Common myeloid progenitor, CD34-positive (primary cell): ENCODE results near the gene BPIFB3.
"Not testable (repeated sequence)": the region's sequence is repeated elsewhere in the genome, so short reads cannot be mapped to it uniquely, and the experiment has no call there.

ENCODE experiments used
- CTCF ChIA-PET: fragments of 350-600 bp; sonication (Branson Sonifier 250); formaldehyde crosslinking; loops from one replicate; lab custom pipeline; 2021; ENCODE audit warnings: antibody characterized with exemption; lab: Charles Lee
- POLR2A ChIA-PET: fragments of 350-600 bp; sonication (Branson Sonifier 250); formaldehyde crosslinking; loops from one replicate; lab custom pipeline; 2021; ENCODE audit warnings: antibody characterized with exemption; lab: Charles Lee
- DNase-seq, 3 donors: peaks; one replicate each; pipeline versions ENCODE4 v3.0.0 to v3.0.0-alpha.2; 2013
- H3K27ac ChIP-seq, 2 experiments: 1 replicate in 1 of 2; 2 replicates in 1 of 2; pipeline ENCODE4 v1.7.0; 2013; ENCODE audit warnings: inconsistent platforms in 2 of 2, low read length in 2 of 2, mild to moderate bottlenecking in 2 of 2, low read depth in 1 of 2, moderate library complexity in 1 of 2; ENCODE audit not compliant: severe bottlenecking in 2 of 2, insufficient read depth in 1 of 2, poor library complexity in 1 of 2
- H3K27me3 ChIP-seq, 5 experiments: replicated peaks in 2 of 5; 1 replicate in 3 of 5; 2 replicates in 2 of 5; pipeline versions ENCODE4 v1.6.1 to v1.7.0; 2013; ENCODE audit warnings: low read length in 4 of 5, mild to moderate bottlenecking in 2 of 5, moderate library complexity in 2 of 5, inconsistent platforms in 1 of 5; ENCODE audit not compliant: insufficient read depth in 5 of 5, control insufficient read depth in 4 of 5
- H3K36me3 ChIP-seq, 4 experiments: 1 replicate in 2 of 4; 2 replicates in 2 of 4; pipeline versions ENCODE4 v1.6.1 to v1.7.0; 2013; ENCODE audit warnings: low read length in 3 of 4, control low read depth in 1 of 4, mild to moderate bottlenecking in 1 of 4; ENCODE audit not compliant: control insufficient read depth in 4 of 4, insufficient read depth in 4 of 4
- H3K4me1 ChIP-seq, 4 experiments: 1 replicate in 3 of 4; 2 replicates in 1 of 4; pipeline versions ENCODE4 v1.6.1 to v1.7.1; 2013; ENCODE audit warnings: low read length in 3 of 4, mild to moderate bottlenecking in 3 of 4, control low read depth in 1 of 4, inconsistent platforms in 1 of 4, moderate library complexity in 1 of 4; ENCODE audit not compliant: control insufficient read depth in 4 of 4, insufficient read depth in 4 of 4; ENCODE audit errors: control extremely low read depth in 1 of 4
- H3K4me3 ChIP-seq, 7 experiments: 1 replicate in 4 of 7; 2 replicates in 3 of 7; pipeline versions ENCODE4 v1.5.1 to v1.7.0; 2013; ENCODE audit warnings: mild to moderate bottlenecking in 7 of 7, low read length in 6 of 7, moderate library complexity in 6 of 7, inconsistent platforms in 2 of 7, low read depth in 2 of 7, control low read depth in 1 of 7; ENCODE audit not compliant: insufficient read depth in 4 of 7, control insufficient read depth in 1 of 7; ENCODE audit errors: extremely low read depth in 1 of 7
- H3K9me3 ChIP-seq, 5 experiments: 1 replicate in 4 of 5; 2 replicates in 1 of 5; pipeline versions ENCODE4 v1.6.1 to v1.7.1; 2013; ENCODE audit warnings: low read length in 4 of 5, mild to moderate bottlenecking in 2 of 5, inconsistent platforms in 1 of 5, low read depth in 1 of 5, moderate library complexity in 1 of 5; ENCODE audit not compliant: control insufficient read depth in 4 of 5, insufficient read depth in 2 of 5; ENCODE audit errors: control extremely low read depth in 1 of 5
- WGBS: methylation state at CpG from one replicate; pipeline ENCODE4 v1.1.5; 2013; ENCODE audit not compliant: insufficient coverage; 5-methylcytosine and 5-hydroxymethylcytosine counted together

Gene BPIFB3

DNA sequence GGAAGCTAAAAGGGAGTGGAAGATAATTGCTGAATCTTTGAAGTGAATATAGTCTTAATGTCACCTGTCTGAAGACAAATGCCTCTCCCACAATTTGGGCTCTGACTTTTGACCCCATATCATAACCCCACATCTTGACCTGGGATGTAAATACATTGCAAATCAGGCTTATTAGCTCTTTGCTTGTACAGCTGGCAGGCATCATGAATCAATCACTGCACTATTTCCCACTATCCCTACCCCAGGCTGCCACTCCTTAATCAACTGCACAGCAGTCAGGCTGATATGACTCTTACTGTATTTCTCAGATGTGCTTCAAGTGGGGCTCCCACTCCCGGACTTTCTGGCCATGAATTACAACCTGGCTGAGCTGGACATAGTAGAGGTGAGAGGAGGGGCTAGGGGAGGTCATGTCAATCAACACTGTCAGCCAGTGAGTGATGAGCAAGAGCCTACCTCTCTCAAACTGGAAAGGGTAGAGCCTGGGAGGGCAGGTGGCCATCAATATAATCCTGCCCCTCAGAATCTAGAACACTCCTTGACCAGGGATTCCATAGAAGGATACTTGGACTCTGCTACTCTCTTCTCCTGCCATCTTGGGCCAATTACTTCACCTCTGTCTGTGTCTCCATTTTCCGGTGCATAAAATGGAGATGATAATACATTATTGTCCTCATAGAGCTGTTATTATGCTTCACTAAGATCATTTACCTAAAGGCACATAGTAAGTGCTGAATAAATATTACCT is 10.5 kb upstream of the BPIFB3 start:
- Histone ChIP-seq H3K4me3 (no peak overlapping the region), H3K9me3 (peaks cover 0 to 17% (median 9%) of the 10 kb centered on the region in 5 experiments), H3K4me1 (no peaks in the 10 kb centered on the region), H3K36me3 (no peaks in the 10 kb centered on the region), H3K27me3 (no peaks in the 10 kb centered on the region), H3K27ac (no peak overlapping the region)
- WGBS = 80% methylated on average over 1 of the region's 2 CpGs
- CTCF ChIA-PET = no interaction called here
- POLR2A ChIA-PET = no interaction called here
- no peak for DNase-seq

- POLR2A ChIA-PET = no interaction called here
- Histone ChIP-seq H3K9me3 (peaks cover 0 to 17% (median 9%) of the 10 kb centered on the region in 5 experiments), H3K36me3 (no peaks in the 10 kb centered on the region), H3K4me3 (no peak overlapping the region), H3K27ac (no peak overlapping the region), H3K4me1 (no peaks in the 10 kb centered on the region), H3K27me3 (no peaks in the 10 kb centered on the region)
- CTCF ChIA-PET = interaction anchor here (1.1 kb wide), 1 partner anchor 33 kb away, joined by 3 read pairs; no protein-coding TSS in a partner anchor
- no CpG with 5 or more reads among the region's 1 CpG for WGBS
- no peak for DNase-seq
These were observed 9.9 kb upstream of the BPIFB3 start for GRCh38 chr20:33043731-33044181.

GRCh38 chr20:33045129-33045721 is 8.5 kb upstream of the BPIFB3 start:
- H3K4me3 ChIP-seq, H3K27me3 ChIP-seq, H3K36me3 ChIP-seq, H3K4me1 ChIP-seq, POLR2A ChIA-PET, H3K27ac ChIP-seq: not testable (repeated sequence)
- peaks cover 0 to 17% (median 9%) of the 10 kb centered on the region in 5 experiments for H3K9me3 ChIP-seq
- 93% methylated on average over 11 of the region's 15 CpGs for WGBS
- CTCF ChIA-PET = interaction anchor here (1.2 kb wide), 1 partner anchor 13 kb away, joined by 3 read pairs; no protein-coding TSS in a partner anchor
- peak in 1 of 3 donors; percentile 6 for DNase-seq

- WGBS = no CpG with 5 or more reads among the region's 3 CpGs
- no peak overlapping the region for H3K4me3 ChIP-seq
- no peaks in the 10 kb centered on the region for H3K4me1 ChIP-seq
- ChIA-PET CTCF (interaction anchor here (1.2 kb wide), 1 partner anchor 12 kb away, joined by 3 read pairs; no protein-coding TSS in a partner anchor), POLR2A (no interaction called here)
- peaks cover 0 to 17% (median 9%) of the 10 kb centered on the region in 5 experiments for H3K9me3 ChIP-seq
- no peak overlapping the region for H3K27ac ChIP-seq
- H3K36me3 ChIP-seq = no peaks in the 10 kb centered on the region
- no peaks in the 10 kb centered on the region for H3K27me3 ChIP-seq
- no peak for DNase-seq
These were observed 7.3 kb upstream of the BPIFB3 start for GRCh38 chr20:33046412-33046811.

GRCh38 chr20:33051333-33051732 is 2.4 kb upstream of the BPIFB3 start:
- Histone ChIP-seq H3K27ac (no peak overlapping the region), H3K4me1 (no peaks in the 10 kb centered on the region), H3K27me3 (no peaks in the 10 kb centered on the region), H3K9me3 (peaks cover 0 to 5% (median 3%) of the 10 kb centered on the region in 5 experiments), H3K36me3 (no peaks in the 10 kb centered on the region), H3K4me3 (no peak overlapping the region)
- DNase-seq = no peak
- CTCF ChIA-PET = no interaction called here
- POLR2A ChIA-PET = no interaction called here
- WGBS = 88% methylated on average over 4 of the region's 4 CpGs

DNA sequence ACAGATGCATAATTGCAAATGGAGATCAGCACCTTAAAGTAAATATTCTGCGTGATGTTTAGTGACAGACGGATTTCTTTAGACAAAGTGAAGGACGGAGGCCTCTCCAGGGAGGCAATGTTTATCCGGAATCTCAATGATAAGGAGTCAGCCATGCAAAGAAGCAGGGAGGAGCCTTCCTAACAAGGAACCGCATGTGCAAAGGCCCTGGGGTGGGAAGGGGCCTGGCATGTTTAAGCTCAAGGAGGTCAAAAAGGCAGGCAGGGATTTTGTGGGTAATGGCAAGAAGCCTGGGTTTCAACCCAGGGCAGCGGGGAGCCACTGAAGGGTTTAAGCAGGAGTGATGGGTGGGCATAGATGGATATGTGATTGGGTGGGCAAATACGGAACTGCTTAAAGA is 678 bp downstream of the BPIFB3 start:
- ChIA-PET POLR2A (no interaction called here), CTCF (no interaction called here)
- H3K4me1 ChIP-seq = no peaks in the 10 kb centered on the region
- H3K9me3 ChIP-seq = no peaks in the 10 kb centered on the region
- H3K27me3 ChIP-seq = no peaks in the 10 kb centered on the region
- WGBS = 100% methylated on average over 6 of the region's 7 CpGs
- H3K36me3 ChIP-seq = no peaks in the 10 kb centered on the region
- H3K27ac ChIP-seq = no peak overlapping the region
- DNase-seq = no peak
- H3K4me3 ChIP-seq = no peak overlapping the region

- no peak for DNase-seq
- ChIA-PET POLR2A (no interaction called here), CTCF (no interaction called here)
These were observed 1.1 kb downstream of the BPIFB3 start for GRCh38 chr20:33054791-33055190.

More at GRCh38 chr20:33054791-33055190, 1.1 kb downstream of the BPIFB3 start:
- no peaks in the 10 kb centered on the region for H3K9me3 ChIP-seq
- no peak overlapping the region for H3K27ac ChIP-seq
- 83% methylated on average over 2 of the region's 2 CpGs for WGBS
- no peaks in the 10 kb centered on the region for H3K4me1 ChIP-seq
- H3K4me3 ChIP-seq = no peak overlapping the region
- H3K36me3 ChIP-seq = no peaks in the 10 kb centered on the region
- no peaks in the 10 kb centered on the region for H3K27me3 ChIP-seq
